ENCODE data around the gene NARS2. TPM values are rescaled to one million over a fixed set of nuclear protein-coding genes. Genes with fewer than 3 reads are reported as not detected.
"Not testable (repeated sequence)": the region's sequence is repeated elsewhere in the genome, so short reads cannot be mapped to it uniquely, and the experiment has no call there.

The NARS2 gene
- total RNA-seq, result 13.4 TPM
- long read RNA-seq, transcript NARS2-201 (14 exons, 2,519 nt), result major isoform, 36 of 57 reads
- long read RNA-seq, partial matches to known transcripts, result 6 of 57 reads
- long read RNA-seq, other reads (novel, unspliced or antisense), result 15 of 57 reads

GRCh38 chr11:78574386-78575381 is at the start of gene NARS2:
Gene NARS2 (minus strand): TSS chr11:78574864. CDS start chr11:78574488, 376 bp downstream.
- DNase-seq (ENCODE audit: low spot score), result peak; percentile 98

GRCh38 chr11:78622666-78623065 is 48.0 kb upstream of the NARS2 start:
- DNase-seq (ENCODE audit: low spot score), result no peak

GRCh38 chr11:78620159-78620558 is 45.5 kb upstream of the NARS2 start:
- no peak for DNase-seq (ENCODE audit: low spot score)

- no peak for DNase-seq (ENCODE audit: low spot score)
Observed at GRCh38 chr11:78615724-78616123, 41.1 kb upstream of the NARS2 start.

GRCh38 chr11:78613378-78613813 is 38.7 kb upstream of the NARS2 start:
- no peak for DNase-seq (ENCODE audit: low spot score)

DNA sequence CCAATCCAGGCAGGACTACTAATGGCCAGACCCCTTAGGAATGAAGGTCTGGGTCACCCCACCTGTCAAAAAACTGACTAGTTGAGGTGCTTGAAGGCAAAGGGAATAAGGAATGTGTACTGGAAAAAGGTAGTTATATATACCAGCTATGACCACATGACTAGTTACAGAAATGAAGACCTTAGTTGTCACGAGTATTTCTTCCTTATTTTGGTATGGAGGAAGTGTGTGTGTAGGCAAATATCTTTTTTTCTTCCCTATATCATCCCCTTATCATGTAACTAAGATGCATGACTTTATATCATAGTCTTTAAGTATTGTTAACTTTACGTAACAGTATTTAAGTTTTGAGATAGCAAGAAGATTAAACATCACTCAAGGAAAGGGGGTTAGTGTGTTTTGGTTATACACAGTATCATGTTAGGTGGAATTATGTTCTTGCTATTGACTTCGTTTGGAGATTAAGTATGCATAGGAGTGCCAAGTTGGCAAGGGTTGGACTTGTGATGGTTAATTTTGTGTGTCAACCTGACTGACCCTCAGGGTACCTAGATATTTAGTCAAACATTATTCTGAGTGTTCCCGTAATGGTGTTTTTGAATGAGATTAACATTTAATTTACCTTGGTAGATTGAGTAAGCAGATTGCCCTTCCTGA is 38.2 kb upstream of the NARS2 start:
- DNase-seq (ENCODE audit: low spot score), result no peak

DNA sequence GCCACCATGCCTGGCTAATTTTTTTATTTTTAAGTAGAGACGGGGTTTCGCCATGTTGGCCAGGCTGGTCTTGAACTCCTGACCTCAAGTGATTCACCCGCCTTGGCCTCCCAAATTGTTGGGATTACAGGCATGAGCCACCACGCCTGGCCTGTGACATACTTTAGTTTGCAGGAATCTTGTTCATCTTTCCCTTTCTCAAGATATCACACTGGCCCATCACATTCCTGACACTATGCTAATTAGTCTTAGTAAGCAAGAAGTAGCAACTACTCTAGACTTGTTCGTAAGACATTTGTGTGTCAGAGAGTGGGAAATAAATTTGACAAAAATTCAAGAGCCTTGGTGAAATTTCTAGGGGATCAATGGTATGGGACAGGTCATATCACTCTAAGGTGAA is 34.7 kb upstream of the NARS2 start:
- not testable (repeated sequence) for DNase-seq (ENCODE audit: low spot score)

GRCh38 chr11:78607696-78608095 is 33.0 kb upstream of the NARS2 start:
- no peak for DNase-seq (ENCODE audit: low spot score)

- DNase-seq (ENCODE audit: low spot score), result no peak
Observed at GRCh38 chr11:78606667-78607066, 32.0 kb upstream of the NARS2 start.

DNA sequence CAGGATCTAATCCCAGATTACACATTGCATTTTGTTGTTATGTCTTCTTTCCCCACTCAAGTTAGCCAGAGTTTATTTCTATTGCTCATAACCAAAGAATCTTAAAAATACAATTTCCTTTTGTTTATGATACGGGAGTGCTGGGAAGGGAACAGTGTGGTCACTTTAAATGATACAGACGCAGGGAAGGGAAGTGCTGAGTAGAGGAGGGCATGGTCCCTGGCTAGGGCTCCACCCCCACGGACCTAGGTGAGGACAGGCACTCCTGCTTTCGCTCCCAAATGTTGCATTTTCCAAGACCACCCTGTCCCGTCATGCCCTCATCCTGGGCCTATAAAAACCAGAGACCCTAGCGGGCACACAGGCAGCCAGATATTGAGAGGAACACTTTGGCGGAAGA is 30.6 kb upstream of the NARS2 start:
- no peak for DNase-seq (ENCODE audit: low spot score)

GRCh38 chr11:78603792-78604191 is 29.1 kb upstream of the NARS2 start:
- no peak for DNase-seq (ENCODE audit: low spot score)

DNA sequence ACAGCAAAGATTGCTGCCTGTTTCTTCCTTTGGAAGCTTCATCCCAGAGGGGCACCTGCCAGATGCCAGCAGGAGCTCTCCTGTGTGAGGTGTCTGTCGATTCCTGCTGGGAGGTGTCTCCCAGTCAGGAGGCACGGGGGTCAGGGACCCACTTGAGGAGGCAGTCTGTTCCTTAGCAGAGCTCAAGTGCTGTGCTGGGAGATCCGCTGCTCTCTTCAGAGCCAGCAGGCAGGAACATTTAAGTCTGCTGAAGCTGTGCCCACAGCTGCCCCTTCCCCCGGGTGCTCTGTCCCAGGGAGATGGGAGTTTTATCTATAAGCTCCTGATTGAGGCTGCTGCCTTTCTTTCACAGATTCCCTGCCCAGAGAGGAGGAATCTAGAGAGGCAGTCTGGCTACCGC is 28.1 kb upstream of the NARS2 start:
- not testable (repeated sequence) for DNase-seq (ENCODE audit: low spot score)

- not testable (repeated sequence) for DNase-seq (ENCODE audit: low spot score)
Observed at GRCh38 chr11:78601066-78601465, 26.4 kb upstream of the NARS2 start.

DNA sequence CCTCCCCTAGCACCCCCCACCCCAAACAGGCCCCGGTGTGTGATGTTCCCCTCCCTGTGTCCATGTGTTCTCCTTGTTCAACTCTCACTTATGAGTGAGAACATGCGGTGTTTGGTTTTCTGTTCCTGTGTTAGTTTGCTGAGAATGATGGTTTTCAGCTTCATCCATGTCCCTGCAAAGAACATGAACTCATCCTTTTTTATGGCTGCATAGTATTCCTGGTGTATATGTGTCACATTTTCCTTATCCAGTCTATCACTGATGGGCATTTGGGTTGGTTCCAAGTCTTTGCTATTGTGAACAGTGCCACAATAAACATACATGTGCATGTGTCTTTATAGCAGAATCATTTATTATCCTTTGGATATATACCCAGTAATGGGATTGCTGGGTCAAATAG is 22.9 kb upstream of the NARS2 start:
- DNase-seq (ENCODE audit: low spot score), result not testable (repeated sequence)

- DNase-seq (ENCODE audit: low spot score), result no peak
Observed at GRCh38 chr11:78595436-78596130, 20.9 kb upstream of the NARS2 start.

DNA sequence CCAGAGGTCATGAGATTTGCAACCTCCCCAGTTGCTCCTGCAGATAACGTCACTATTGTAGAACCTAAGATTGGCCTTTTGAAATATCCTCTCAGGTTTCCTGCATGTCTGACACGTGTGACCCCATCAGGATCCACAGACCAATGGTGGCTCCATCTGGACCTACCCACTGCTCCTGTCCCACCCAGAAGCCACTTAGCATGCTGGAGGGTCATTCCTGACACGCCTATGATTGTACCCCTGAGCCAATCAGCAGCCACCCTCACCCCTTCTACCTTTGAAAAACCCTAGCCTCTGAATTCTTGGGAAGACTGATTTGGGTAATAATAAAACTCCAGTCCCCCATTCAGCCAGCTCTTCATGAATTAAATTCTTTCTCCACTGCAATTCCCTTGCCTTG is 20.1 kb upstream of the NARS2 start:
- DNase-seq (ENCODE audit: low spot score), result no peak

DNA sequence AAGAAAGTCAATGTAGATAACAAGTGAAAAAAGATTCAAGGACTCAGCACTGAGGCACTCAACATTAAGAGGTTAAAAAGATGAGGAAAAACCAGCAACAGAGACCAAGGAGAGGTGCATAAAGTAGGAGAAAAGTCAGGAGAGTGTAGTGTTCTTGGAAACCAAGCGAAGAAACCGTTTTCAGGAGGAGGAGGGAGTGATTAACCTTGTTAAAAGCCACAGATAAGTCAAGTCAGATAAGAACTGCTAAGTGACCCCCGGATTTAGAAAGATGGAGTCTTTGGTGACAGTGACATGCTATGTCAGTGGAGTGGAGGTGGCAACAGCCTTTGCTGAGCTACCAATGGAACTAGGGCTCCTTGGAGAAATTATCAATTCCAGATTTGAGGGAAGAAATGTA is 13.9 kb upstream of the NARS2 start:
- DNase-seq (ENCODE audit: low spot score), result no peak

GRCh38 chr11:78587446-78587845 is 12.8 kb upstream of the NARS2 start:
- no peak for DNase-seq (ENCODE audit: low spot score)

DNA sequence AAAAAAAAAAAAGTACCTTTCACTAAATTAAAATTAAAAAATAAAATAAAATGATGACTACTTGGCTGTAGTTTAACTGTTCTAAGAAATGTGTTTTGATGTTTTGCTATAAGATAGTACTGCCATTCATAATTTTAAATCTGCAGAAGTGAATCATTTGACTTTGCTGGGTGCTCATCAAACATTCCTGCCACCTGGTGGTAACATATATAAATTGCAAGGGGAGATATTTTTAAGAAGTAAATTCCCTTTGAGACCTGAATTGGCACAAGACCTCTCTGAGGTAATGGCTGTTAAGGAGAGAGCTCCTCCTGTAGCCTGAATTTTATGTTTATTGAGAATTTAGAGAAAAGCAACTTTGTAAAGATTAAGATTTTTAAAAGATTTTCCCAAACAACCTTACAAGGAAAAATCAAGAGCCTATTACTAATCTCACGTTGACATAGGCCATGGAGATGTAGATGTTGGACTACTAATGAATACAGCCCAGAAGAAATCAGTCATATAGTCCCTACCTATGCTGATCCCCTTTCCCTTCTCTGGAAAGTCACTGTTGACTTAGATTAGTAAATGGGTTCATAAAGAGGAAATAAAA is 11.9 kb upstream of the NARS2 start:
- no peak for DNase-seq (ENCODE audit: low spot score)

DNA sequence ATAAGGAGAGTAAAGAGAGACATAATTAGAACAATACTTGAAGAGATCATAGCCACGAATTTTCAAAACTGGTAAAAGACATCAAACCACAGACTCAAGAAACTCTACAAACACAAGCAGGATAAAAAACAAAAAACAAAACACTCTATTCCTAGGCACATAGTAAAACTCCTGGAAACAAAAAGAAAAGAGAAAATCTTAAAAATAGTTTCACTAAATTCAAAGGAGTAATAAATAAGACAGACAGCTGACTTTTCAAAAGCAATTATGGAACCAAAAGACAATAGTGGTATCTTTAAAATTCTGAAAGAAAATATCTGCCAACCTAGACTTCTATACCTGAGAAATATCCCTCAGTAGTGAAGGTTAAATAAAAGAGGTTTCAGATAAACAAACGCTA is 9.2 kb upstream of the NARS2 start:
- DNase-seq (ENCODE audit: low spot score), result no peak

DNA sequence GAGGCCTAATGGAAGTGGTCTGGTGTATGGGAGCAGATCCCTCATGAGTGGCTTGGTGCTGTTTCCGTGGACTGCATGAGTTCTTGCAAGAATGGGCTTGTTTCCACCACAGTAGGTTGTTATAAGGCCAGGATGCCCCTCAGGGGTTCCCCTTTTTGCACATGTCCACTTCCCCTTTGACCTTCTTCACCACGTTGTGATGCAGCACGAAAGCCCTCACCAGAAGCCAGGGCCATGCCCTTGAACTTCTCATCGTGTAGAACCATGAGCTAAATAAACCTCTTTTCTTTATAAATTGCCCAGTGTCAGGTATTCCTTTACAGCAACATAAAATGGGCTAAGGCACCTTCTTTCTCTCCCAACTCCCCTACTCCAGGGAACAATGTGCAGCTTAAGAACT is 2.8 kb upstream of the NARS2 start:
- DNase-seq (ENCODE audit: low spot score), result no peak

Data from mesenteric fat pad (tissue), 1 donor.